Fibroblast of lung (primary cell): ENCODE results near the gene ALDH4A1.

Experiments
- CTCF ChIP-seq, 2 donors: IDR thresholded peaks in 1 of 2; conservative IDR thresholded peaks in 1 of 2; 1 replicate in 1 of 2; 2 replicates in 1 of 2; pipeline ENCODE4 v1.5.1; 2011 to 2012; ENCODE audit warnings: low read length in 2 of 2, control low read depth in 1 of 2, inconsistent platforms in 1 of 2, low read depth in 1 of 2, mild to moderate bottlenecking in 1 of 2
- EZH2 ChIP-seq: IDR thresholded peaks from 2 replicates; pipeline ENCODE4 v1.5.1; 2012; ENCODE audit warnings: low read length, control low read depth, mild to moderate bottlenecking; ENCODE audit errors: missing control alignments

GRCh38 chr1:18920931-18921330 is 18.6 kb upstream of the ALDH4A1 start:
- TF ChIP-seq CTCF (conservative IDR thresholded peaks at IDR 0.05 in 1 of 2, IDR thresholded peaks at IDR 0.05 in 1 of 2; ENCODE audit: low read depth in 1 of 2, low read length in 2 of 2) (no peak), EZH2 (no peak)
